K562 (cell line): Measurements from ENCODE around the gene PIN1. TPM values are rescaled to one million over a fixed set of nuclear protein-coding genes. Genes with fewer than 3 reads are reported as not detected.

ENCODE experiments used
- ATAC-seq: fragments of 200-7000 bp; cut with Tn5 transposase; 3 replicates; pipeline ENCODE4 v1.9.1; 2020; ENCODE audit warnings: moderate library complexity
- BruUV-seq: library from RNA; stranded (reverse); fragments of 400-500 nt; replicated peaks from 2 replicates; lab custom pipeline; 2021; lab: Mats Ljungman, UMichigan
- CTCF ChIA-PET: fragments of 300-600 bp; formaldehyde crosslinking; extraction: SDS; loops from one replicate; lab custom pipeline; 2021; ENCODE audit warnings: low intra/inter-chr PET ratio; lab: Yijun Ruan, JAX
- POLR2A ChIA-PET: fragments of 300-600, 350-650 bp; sonication (Branson Sonifier 250); formaldehyde crosslinking; extraction: SDS; loops from one replicate; lab custom pipeline; 2021; ENCODE audit warnings: antibody characterized with exemption, inconsistent platforms; lab: Yijun Ruan, JAX
- DNase-seq, 4 experiments: peaks; one replicate each; pipeline versions ENCODE4 v3.0.0 to v3.0.0-alpha.2; 2011 to 2018; ENCODE audit warnings: low spot score in 3 of 4, mixed read lengths in 3 of 4; ENCODE audit errors: extremely low read depth in 1 of 4
- FAIRE-seq: peaks from 2 replicates; lab custom pipeline; 2011; peaks lifted over from hg19 to GRCh38; lab: Jason Lieb, UNC
- H2AFZ ChIP-seq: 2 replicates; pipeline ENCODE4 v1.6.0; 2011; ENCODE audit warnings: low read depth, low read length, control low read depth, inconsistent platforms
- H3K27ac ChIP-seq: fragments of 200-600 bp; 3 replicates; pipeline ENCODE4 v1.8.0; 2011; ENCODE audit warnings: low read depth, mild to moderate bottlenecking, control low read depth, inconsistent platforms, low read length, moderate library complexity, mixed read lengths; ENCODE audit errors: extremely low read depth
- H3K27me3 ChIP-seq, 2 experiments: fragments of 300-600 bp in 1 of 2; 2 replicates in 1 of 2; 3 replicates in 1 of 2; pipeline versions ENCODE4 v1.6.0 to v1.8.0; 2011; ENCODE audit warnings: inconsistent platforms in 2 of 2, low read length in 2 of 2, mild to moderate bottlenecking in 1 of 2, mixed read lengths in 1 of 2, moderate library complexity in 1 of 2; ENCODE audit not compliant: control insufficient read depth in 2 of 2, insufficient read depth in 2 of 2
- H3K36me3 ChIP-seq: fragments of 300-600 bp; 3 replicates; pipeline ENCODE4 v1.8.0; 2011; ENCODE audit warnings: mild to moderate bottlenecking, low read length, inconsistent platforms; ENCODE audit not compliant: control insufficient read depth, insufficient read depth
- H3K4me1 ChIP-seq, 2 experiments: fragments of 200-600 bp in 1 of 2; replicated peaks in 1 of 2; 2 replicates in 1 of 2; 3 replicates in 1 of 2; pipeline versions ENCODE4 v1.5.1 to v1.8.0; 2011; ENCODE audit warnings: inconsistent platforms in 2 of 2, low read length in 2 of 2, mild to moderate bottlenecking in 1 of 2, mixed read lengths in 1 of 2, moderate library complexity in 1 of 2; ENCODE audit not compliant: control insufficient read depth in 2 of 2, insufficient read depth in 2 of 2
- H3K4me2 ChIP-seq: 2 replicates; pipeline ENCODE4 v1.6.1; 2011; ENCODE audit warnings: low read length, control low read depth, inconsistent platforms, mixed read lengths; ENCODE audit not compliant: insufficient read depth
- H3K4me3 ChIP-seq: fragments of 200-600 bp; sonication (generic), shearing (Covaris generic); 2 replicates; pipeline ENCODE4 v1.5.1; 2016; ENCODE audit warnings: control low read depth, inconsistent platforms
- H3K79me2 ChIP-seq: fragments of 200-600 bp; 3 replicates; pipeline ENCODE4 v1.8.0; 2011; ENCODE audit warnings: low read length, inconsistent platforms; ENCODE audit not compliant: control insufficient read depth, insufficient read depth
- H3K9ac ChIP-seq, 2 experiments: 2 replicates each; pipeline versions ENCODE4 v1.6.0 to v1.6.1; 2011; ENCODE audit warnings: low read depth in 2 of 2, low read length in 2 of 2, control low read depth in 1 of 2, inconsistent platforms in 1 of 2, mild to moderate bottlenecking in 1 of 2, mixed read lengths in 1 of 2; ENCODE audit not compliant: insufficient read depth in 1 of 2
- H3K9me1 ChIP-seq: one replicate; pipeline ENCODE4 v1.6.0; 2011; ENCODE audit warnings: inconsistent platforms, mild to moderate bottlenecking, low read length, moderate library complexity; ENCODE audit not compliant: control insufficient read depth, insufficient read depth
- H3K9me3 ChIP-seq: replicated peaks from 2 replicates; pipeline ENCODE4 v1.5.1; 2011; ENCODE audit warnings: low read depth, low read length, inconsistent platforms; ENCODE audit not compliant: control insufficient read depth, insufficient read depth
- H4K20me1 ChIP-seq: replicated peaks from 2 replicates; pipeline ENCODE4 v1.6.1; 2011; ENCODE audit warnings: low read length, inconsistent platforms, mixed read lengths; ENCODE audit not compliant: control insufficient read depth, insufficient read depth
- BRCA1 ChIP-seq, 2 experiments: fragments of 450-650 bp in 1 of 2; sonication (generic) in 1 of 2; formaldehyde crosslinking in 1 of 2; IDR thresholded peaks; 2 replicates each; pipeline versions ENCODE4 v1.5.0 to v1.6.1; 2017 to 2020; ENCODE audit warnings: mild to moderate bottlenecking in 1 of 2, missing genetic modification reagents in 1 of 2
- DMBX1 ChIP-seq: fragments of 250-450 bp; sonication (Bioruptor Pico); IDR thresholded peaks from 2 replicates; pipeline ENCODE4 v1.8.0; 2022; ENCODE audit warnings: inconsistent platforms, mild to moderate bottlenecking, moderate library complexity, borderline replicate concordance
- DPF2 ChIP-seq: fragments of 450-650 bp; IDR thresholded peaks from 2 replicates; pipeline ENCODE4 v1.6.1; 2016
- FOXA1 ChIP-seq: fragments of 450-650 bp; IDR thresholded peaks from 2 replicates; pipeline ENCODE4 v1.6.1; 2016; ENCODE audit warnings: mild to moderate bottlenecking, borderline replicate concordance
- LEF1 ChIP-seq: fragments of 450-650 bp; IDR thresholded peaks from 2 replicates; pipeline ENCODE4 v1.6.1; 2016; ENCODE audit warnings: mild to moderate bottlenecking
- MEF2A ChIP-seq: IDR thresholded peaks from 2 replicates; pipeline ENCODE4 v1.6.1; 2011; ENCODE audit warnings: low read depth, mild to moderate bottlenecking, low read length, moderate library complexity; ENCODE audit not compliant: control insufficient read depth
- MIER1 ChIP-seq: fragments of 450-650 bp; IDR thresholded peaks from 2 replicates; pipeline ENCODE4 v1.6.1; 2016; ENCODE audit warnings: antibody characterized with exemption, mild to moderate bottlenecking, low read depth
- POLR2G ChIP-seq: fragments of 200-400 bp; formaldehyde crosslinking; IDR thresholded peaks from 2 replicates; pipeline ENCODE4 v1.6.1; 2017; ENCODE audit warnings: low read depth, mild to moderate bottlenecking, antibody characterized with exemption, low read length, moderate library complexity
- POLR3A ChIP-seq: IDR thresholded peaks from 2 replicates; pipeline ENCODE4 v1.6.1; 2011; ENCODE audit warnings: borderline replicate concordance, mild to moderate bottlenecking, moderate library complexity; ENCODE audit not compliant: insufficient read length, insufficient read depth; ENCODE audit errors: extremely low read depth
- TAL1 ChIP-seq: fragments of 450-650 bp; IDR thresholded peaks from 2 replicates; pipeline ENCODE4 v1.6.1; 2016; ENCODE audit warnings: mild to moderate bottlenecking
- TEAD1 ChIP-seq, 2 experiments: fragments of 450-650 bp in 1 of 2; sonication (generic) in 1 of 2; formaldehyde crosslinking; IDR thresholded peaks; 2 replicates each; pipeline versions ENCODE4 v1.4.0 to v1.8.0; 2020 to 2022; ENCODE audit warnings: mild to moderate bottlenecking in 2 of 2, missing genetic modification reagents in 1 of 2
- ZC3H4 ChIP-seq: sonication (generic); formaldehyde crosslinking; IDR thresholded peaks from 2 replicates; pipeline ENCODE4 v1.9.0; 2021; ENCODE audit warnings: missing genetic modification reagents, borderline replicate concordance
- ZNF140 ChIP-seq: fragments of 250-450 bp; sonication (Bioruptor Pico); IDR thresholded peaks from 2 replicates; pipeline ENCODE4 v1.8.0; 2021; ENCODE audit warnings: moderate library complexity, mild to moderate bottlenecking, inconsistent platforms
- WGBS: fragments of 100-300 bp; shearing (Covaris generic); methylation state at CpG from one replicate; pipeline ENCODE4 v1.1.6; 2016; ENCODE audit warnings: low coverage, mixed read lengths; ENCODE audit not compliant: insufficient coverage; ENCODE audit errors: missing lambda C conversion rate; 5-methylcytosine and 5-hydroxymethylcytosine counted together
- in situ Hi-C: fragments of 300-500 bp; cut with MboI; formaldehyde crosslinking; loops from 4 replicates; pipeline ENCODE4 v1.15.0; 2018; ENCODE audit warnings: inconsistent platforms, mixed read lengths
- intact Hi-C: fragments of 100-400 bp; cut with micrococcal nuclease; formaldehyde crosslinking; loops from 2 replicates; pipeline ENCODE4 v1.14.2; 2022
- polyA plus RNA-seq, 8 experiments: library from polyadenylated mRNA; depleted of rRNA in 4 of 8; stranded (reverse) in 5 of 8; unstranded in 3 of 8; fragments of >200 nt; fragmentation: Nextera tagmentation in 2 of 8; fragmentation: Illumina TruSeq in 1 of 8; extraction: Ambion mirVana in 2 of 8; extraction: Trizol in 1 of 8; gene quantifications; 2 replicates each; pipeline versions ENCODE4 v1.2.1 to v1.2.3, GENCODE V29; 2011 to 2014; ENCODE audit warnings: inconsistent platforms in 1 of 8, missing spikeins in 1 of 8
- total RNA-seq, 7 experiments: library from RNA; depleted of rRNA in 6 of 7; stranded (reverse); fragments of >200 nt in 6 of 7; fragmentation: Illumina TruSeq in 2 of 7; extraction: Trizol in 2 of 7; gene quantifications; 2 replicates each; pipeline versions ENCODE4 v1.2.1 to v1.2.3, GENCODE V29; 2011 to 2021; ENCODE audit warnings: low replicate concordance in 1 of 7
- TF ChIP-seq, protein P1 (sequence below): fragments of 250-450 bp; sonication (Bioruptor Pico); IDR thresholded peaks from 2 replicates; pipeline ENCODE4 v1.5.0; 2021
- TF ChIP-seq, protein P2 (sequence below), 2 experiments: fragments of 450-650 bp in 1 of 2; sonication (generic) in 1 of 2; formaldehyde crosslinking in 1 of 2; IDR thresholded peaks in 1 of 2; conservative IDR thresholded peaks in 1 of 2; 2 replicates each; pipeline versions ENCODE4 v1.6.1 to v1.8.1; 2016 to 2023; ENCODE audit warnings: mild to moderate bottlenecking in 2 of 2, moderate library complexity in 2 of 2, inconsistent platforms in 1 of 2, missing genetic modification reagents in 1 of 2
- TF ChIP-seq, protein P3 (sequence below): fragments of 250-450 bp; sonication (Bioruptor Pico); IDR thresholded peaks from 2 replicates; pipeline ENCODE4 v1.5.0; 2021; ENCODE audit warnings: mild to moderate bottlenecking, moderate library complexity

The PIN1 gene
- total and polyA plus RNA-seq, 9 of the 15 experiments (the other 6 are each of a cell fraction or from before 2014, with no cell fraction given) = 1.6 to 178 (median 42.5) TPM

DNA sequence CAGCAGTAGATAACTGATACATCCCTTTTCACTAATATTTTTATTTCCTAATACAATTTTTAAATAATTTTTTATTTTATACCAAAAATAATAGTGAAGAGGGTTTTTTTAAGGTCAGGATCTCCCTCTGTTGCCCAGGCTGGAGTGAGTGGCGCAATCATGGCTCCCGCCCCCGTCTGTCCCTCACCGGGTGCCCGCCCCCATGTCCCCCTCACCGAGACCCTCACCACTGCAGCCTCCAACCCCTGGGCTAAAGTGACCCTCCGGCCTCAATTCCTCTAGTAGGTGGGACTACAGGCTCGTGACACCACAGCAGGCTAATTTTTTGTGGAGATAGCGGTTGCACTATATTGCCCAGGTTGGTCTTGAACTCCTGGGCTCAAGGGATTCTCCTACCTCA, 48.8 kb upstream of the PIN1 start (continued):
- TF ChIP-seq TEAD1 (CRISPR knock-in tag; IDR thresholded peaks at IDR 0.05) = peak in 1 of 2 experiments; percentile 10; a peak in 1 of 4 replicates

DNA sequence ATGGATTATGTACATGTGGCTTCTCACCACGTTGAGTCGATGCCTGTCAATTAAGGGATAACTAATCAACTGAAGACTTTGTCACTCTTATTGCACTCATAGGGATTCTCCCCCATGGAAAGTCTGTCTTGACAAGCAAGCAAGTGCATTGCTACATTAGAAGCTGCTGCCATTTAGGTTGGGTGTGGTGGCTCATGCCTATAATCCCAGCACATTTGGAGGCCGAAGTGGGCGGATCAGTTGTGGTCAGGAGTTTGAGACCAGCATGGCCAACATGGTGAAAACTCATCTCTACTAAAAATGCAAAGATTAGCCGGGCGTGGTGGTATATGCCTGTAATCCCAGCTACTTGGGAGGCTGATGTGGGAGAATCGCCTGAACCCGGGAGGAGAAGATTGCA, 48.3 kb upstream of the PIN1 start:
- Histone ChIP-seq H3K36me3 (no peaks in the 10 kb centered on the region), H3K9ac (peak overlapping the region; percentile 71 to 83; a peak in 3 of 4 replicates), H3K4me1 (peaks cover 45 to 54% of the 10 kb centered on the region in 2 experiments), H3K9me3 (no peaks in the 10 kb centered on the region), H3K27me3 (no peaks in the 10 kb centered on the region), H4K20me1 (no peaks in the 10 kb centered on the region), H3K79me2 (peaks cover 5% of the 10 kb centered on the region; the same call in 2 of the 3 replicates), H3K4me3 (no peak overlapping the region), H3K4me2 (peak overlapping the region; percentile 70), H2AFZ (peak overlapping the region; percentile 68), H3K9me1 (no peaks in the 10 kb centered on the region), H3K27ac (peak overlapping the region; percentile 96)
- in situ Hi-C loops (no loop called here), intact Hi-C loops (no loop called here)
- peak in 1 of 4 experiments; percentile 72 for DNase-seq
- no peak for ATAC-seq
- FAIRE-seq = peak; percentile 54
- POLR2A ChIA-PET = no interaction called here
- no TSS peak for BruUV-seq
- CTCF ChIA-PET = interaction anchor here (0.7 kb wide), 1 partner anchor 151 kb away, joined by 4 read pairs; no protein-coding TSS in a partner anchor
- WGBS = 39% methylated on average over 8 of the region's 8 CpGs
- TF ChIP-seq, protein P1, sequence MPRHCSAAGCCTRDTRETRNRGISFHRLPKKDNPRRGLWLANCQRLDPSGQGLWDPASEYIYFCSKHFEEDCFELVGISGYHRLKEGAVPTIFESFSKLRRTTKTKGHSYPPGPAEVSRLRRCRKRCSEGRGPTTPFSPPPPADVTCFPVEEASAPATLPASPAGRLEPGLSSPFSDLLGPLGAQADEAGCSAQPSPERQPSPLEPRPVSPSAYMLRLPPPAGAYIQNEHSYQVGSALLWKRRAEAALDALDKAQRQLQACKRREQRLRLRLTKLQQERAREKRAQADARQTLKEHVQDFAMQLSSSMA (CRISPR knock-in tag) = no peak
- TF ChIP-seq TAL1 = no peak
- TF ChIP-seq LEF1 = no peak
- TF ChIP-seq, protein P2, sequence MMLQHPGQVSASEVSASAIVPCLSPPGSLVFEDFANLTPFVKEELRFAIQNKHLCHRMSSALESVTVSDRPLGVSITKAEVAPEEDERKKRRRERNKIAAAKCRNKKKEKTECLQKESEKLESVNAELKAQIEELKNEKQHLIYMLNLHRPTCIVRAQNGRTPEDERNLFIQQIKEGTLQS (IDR thresholded peaks at IDR 0.05) = peak; percentile 76
- TF ChIP-seq, protein P2 (CRISPR knock-in tag; conservative IDR thresholded peaks at IDR 0.05) = no peak
- TF ChIP-seq ZC3H4 = no peak
- TF ChIP-seq POLR3A = no peak
- no peak for TF ChIP-seq MEF2A
- 0 out of 2 replicates have a peak, but pooled peaks have one; percentile 26 for TF ChIP-seq DPF2
- TF ChIP-seq DMBX1 (CRISPR knock-in tag) = no peak; the same call in 1 of the 2 replicates
- TF ChIP-seq POLR2G = no peak
- TF ChIP-seq, protein P3, sequence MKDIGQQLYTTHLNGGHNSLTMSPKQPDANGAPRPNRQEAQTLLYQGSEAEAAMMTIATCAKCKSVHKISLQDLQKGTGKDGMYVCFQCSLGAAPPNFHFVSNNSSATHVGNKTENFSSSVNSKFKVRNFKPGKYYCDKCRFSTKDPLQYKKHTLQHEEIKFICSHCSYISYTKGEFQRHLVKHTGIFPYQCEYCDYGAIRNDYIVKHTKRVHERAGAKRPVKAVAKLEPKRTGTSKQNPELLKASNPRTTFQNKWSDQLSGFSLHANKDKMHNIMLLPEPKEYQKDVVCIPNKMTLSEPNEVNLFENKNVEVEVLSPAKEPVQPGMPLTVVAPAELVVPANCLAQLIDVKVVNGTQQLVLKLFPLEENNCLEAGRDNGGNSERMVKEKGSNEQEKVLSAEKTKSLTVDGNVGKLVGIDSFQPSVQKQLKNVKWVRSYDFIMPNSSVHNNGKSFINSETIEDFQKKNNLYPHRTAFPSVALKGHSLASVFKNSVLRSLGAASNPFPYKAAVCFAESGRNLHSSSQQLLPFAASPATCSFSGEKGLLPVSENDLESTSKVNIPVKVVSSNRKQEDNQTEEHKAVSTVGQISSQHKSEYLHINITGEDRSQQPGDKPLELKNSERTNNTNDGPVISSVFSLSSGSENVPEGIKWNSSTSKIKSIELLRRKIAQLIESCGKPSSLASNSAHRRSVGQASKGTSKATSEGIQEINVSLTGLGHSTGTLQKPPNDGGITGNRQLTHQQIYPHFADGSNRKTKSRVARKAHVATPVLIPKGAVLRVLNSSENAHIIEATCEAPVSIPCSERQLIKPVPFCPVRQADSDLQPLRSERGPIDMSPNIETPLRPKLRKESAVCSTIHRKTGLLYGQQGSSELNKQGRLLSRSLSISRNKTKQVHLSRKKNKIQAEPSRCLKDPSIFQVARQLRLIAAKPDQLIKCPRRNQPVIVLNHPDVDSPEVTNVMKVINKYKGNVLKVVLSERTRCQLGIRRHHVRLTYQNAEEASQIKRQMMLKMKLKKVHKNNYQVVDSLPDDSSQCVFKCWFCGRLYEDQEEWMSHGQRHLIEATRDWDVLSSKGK = no peak
- TF ChIP-seq FOXA1 = no peak
- no peak for TF ChIP-seq MIER1
- TF ChIP-seq ZNF140 (CRISPR knock-in tag) = no peak
- TF ChIP-seq BRCA1 (IDR thresholded peaks at IDR 0.05) = no peak
- TF ChIP-seq BRCA1 (CRISPR knock-in tag; IDR thresholded peaks at IDR 0.05) = no peak
